Aorta (tissue), 5 donors: ENCODE measurements around the gene MAPK8IP3. TPM values are rescaled to one million over a fixed set of nuclear protein-coding genes. Genes with fewer than 3 reads are reported as not detected.

Experiments
- ATAC-seq: fragments of 200-7000 bp; cut with Tn5 transposase; one replicate; pipeline ENCODE4 v1.9.1; 2022; ENCODE audit warnings: moderate library complexity; ENCODE audit not compliant: low FRiP score
- DNase-seq, 2 donors: peaks; one replicate each; pipeline ENCODE4 v3.0.0-alpha.2; 2020
- H3K27ac ChIP-seq, 2 donors: one replicate each; pipeline ENCODE4 v1.5.1; 2013; ENCODE audit warnings: low read length in 2 of 2, mild to moderate bottlenecking in 2 of 2, moderate library complexity in 2 of 2, control low read depth in 1 of 2, inconsistent platforms in 1 of 2, low read depth in 1 of 2
- H3K27me3 ChIP-seq, 2 donors: one replicate each; pipeline ENCODE4 v1.6.1; 2013; ENCODE audit warnings: control low read depth in 1 of 2, low read length in 1 of 2, mild to moderate bottlenecking in 1 of 2, moderate library complexity in 1 of 2; ENCODE audit not compliant: insufficient read depth in 2 of 2, control insufficient read depth in 1 of 2
- H3K36me3 ChIP-seq, 2 donors: one replicate each; pipeline ENCODE4 v1.6.1; 2013; ENCODE audit warnings: control low read depth in 1 of 2, low read length in 1 of 2, mild to moderate bottlenecking in 1 of 2; ENCODE audit not compliant: insufficient read depth in 2 of 2, control insufficient read depth in 1 of 2
- H3K4me1 ChIP-seq, 2 donors: one replicate each; pipeline ENCODE4 v1.6.1; 2013; ENCODE audit warnings: low read length in 2 of 2, control low read depth in 1 of 2, mild to moderate bottlenecking in 1 of 2, moderate library complexity in 1 of 2; ENCODE audit not compliant: insufficient read depth in 2 of 2, control insufficient read depth in 1 of 2
- H3K4me3 ChIP-seq, 2 donors: one replicate each; pipeline ENCODE4 v1.5.1; 2013; ENCODE audit warnings: low read length in 2 of 2, control low read depth in 1 of 2, mild to moderate bottlenecking in 1 of 2
- H3K9me3 ChIP-seq: one replicate; pipeline ENCODE4 v1.6.1; 2013; ENCODE audit warnings: mild to moderate bottlenecking, low read length; ENCODE audit not compliant: control insufficient read depth
- WGBS, 2 donors: extraction: QIAGEN DNeasy Blood & Tissue Kit; methylation state at CpG; one replicate each; pipeline ENCODE4 v1.1.7; 2013; 5-methylcytosine and 5-hydroxymethylcytosine counted together
- intact Hi-C, 2 donors: fragments of 100-400 bp; cut with DNase I; formaldehyde crosslinking; loops; one replicate each; pipeline versions ENCODE4 v1.14.2 to v1.15.0; 2022
- polyA plus RNA-seq, 2 donors: library from polyadenylated mRNA; stranded (reverse); fragments of 200-250 nt; gene quantifications; one replicate each; pipeline ENCODE4 v1.2.3, GENCODE V29; 2013
- total RNA-seq, 2 donors: library from RNA; stranded (reverse); fragmentation: NEBNext Ultra II Directional; extraction: Animal tissue kit (Norgen Biotek cat#: 25700); gene quantifications; one replicate each; pipeline ENCODE4 v1.2.1, GENCODE V29; 2021
- donor health status: healthy with polysubstance abuse.
- donor health status: Bipolar disorder and iron deficiency.
- donor health status: DM: no; HTN: no; CAD: no.
- donor health status: DM: no; HTN: no; CAD: no.
- donor health status: DM: yes; HTN: yes; CAD: no.

Gene MAPK8IP3
- total and polyA plus RNA-seq, 4 donors: 20.8 to 122 (median 84.2) TPM

GRCh38 chr16:1769402-1770300 is 63.7 kb downstream of the MAPK8IP3 start:
- H3K9me3 ChIP-seq: no peaks in the 10 kb centered on the region
- WGBS, 2 donors: 65 to 72% methylated on average over 26 to 27 of the region's 27 CpGs
- H3K27ac ChIP-seq: peak overlapping the region in 1 of 2 donors; percentile 7
- intact Hi-C loops: loop anchor here in 1 of 2 donors (5.0 kb wide), 1 partner anchor 62 kb away; the partner anchor contains the start of gene MAPK8IP3
- no peaks in the 10 kb centered on the region for H3K27me3 ChIP-seq
- H3K4me1 ChIP-seq: no peaks in the 10 kb centered on the region
- DNase-seq (no peak), ATAC-seq (no peak)
- no peak overlapping the region for H3K4me3 ChIP-seq
- no peaks in the 10 kb centered on the region for H3K36me3 ChIP-seq

GRCh38 chr16:1770328-1771187 is 64.6 kb downstream of the MAPK8IP3 start:
- 1 to 2% methylated on average over 72 to 81 of the region's 81 CpGs for WGBS, 2 donors
- Histone ChIP-seq H3K27me3 (no peaks in the 10 kb centered on the region), H3K4me3 (peak overlapping the region; percentile 80 to 86), H3K4me1 (no peaks in the 10 kb centered on the region), H3K27ac (peak overlapping the region in 1 of 2 donors; percentile 7), H3K9me3 (no peaks in the 10 kb centered on the region), H3K36me3 (no peaks in the 10 kb centered on the region)
- intact Hi-C loops: loop anchor here in 1 of 2 donors (5.0 kb wide), 1 partner anchor 63 kb away; the partner anchor contains the start of gene MAPK8IP3
- ATAC-seq: peak; percentile 24
- DNase-seq: peak; percentile 85 to 91

- intact Hi-C loops: loop anchor here in 1 of 2 donors (5.0 kb wide), 1 partner anchor 64 kb away; the partner anchor contains the start of gene MAPK8IP3
- Histone ChIP-seq H3K4me1 (no peaks in the 10 kb centered on the region), H3K27ac (peak within 1 kb of the TSS in 1 of 2 donors; percentile 45), H3K27me3 (no peaks in the 10 kb centered on the region), H3K36me3 (no peaks in the 10 kb centered on the region), H3K9me3 (no peaks in the 10 kb centered on the region), H3K4me3 (peak within 1 kb of the TSS; percentile 80 to 86)
- 1% methylated on average over 49 to 79 of the region's 79 CpGs for WGBS, 2 donors
- ATAC-seq: peak; percentile 66
- peak; percentile 89 to 94 for DNase-seq
Measured at GRCh38 chr16:1771188-1771863, 65.3 kb downstream of the MAPK8IP3 start, which contains the start of gene NME3. Gene NME3 (minus strand): TSS chr16:1771543. CDS start chr16:1771534, 9 bp downstream.

- DNase-seq: no peak
- intact Hi-C loops: loop anchor here in 1 of 2 donors (5.0 kb wide), 1 partner anchor 65 kb away; the partner anchor contains the start of gene MAPK8IP3
- H3K4me3 ChIP-seq: peak overlapping the region; percentile 80 to 86
- WGBS, 2 donors: 3 to 5% methylated on average over 21 to 22 of the region's 22 CpGs
- H3K27me3 ChIP-seq: no peaks in the 10 kb centered on the region
- no peaks in the 10 kb centered on the region for H3K4me1 ChIP-seq
- peaks cover 0 to 3% of the 10 kb centered on the region in 2 donors for H3K36me3 ChIP-seq
- H3K9me3 ChIP-seq: no peaks in the 10 kb centered on the region
- H3K27ac ChIP-seq: peak overlapping the region in 1 of 2 donors; percentile 14
- ATAC-seq: no peak
Measured at GRCh38 chr16:1771864-1772361, 65.9 kb downstream of the MAPK8IP3 start.

GRCh38 chr16:1772362-1772907 is 66.4 kb downstream of the MAPK8IP3 start, which contains the start of gene EME2:
Gene EME2 (plus strand): TSS chr16:1772810. CDS start chr16:1773228, 418 bp downstream.
- no peak for DNase-seq
- 0% methylated on average over 46 to 53 of the region's 53 CpGs for WGBS, 2 donors
- Histone ChIP-seq H3K27me3 (no peaks in the 10 kb centered on the region), H3K27ac (peak within 1 kb of the TSS in 1 of 2 donors; percentile 55), H3K36me3 (peaks cover 0 to 7% of the 10 kb centered on the region in 2 donors), H3K9me3 (no peaks in the 10 kb centered on the region), H3K4me3 (peak within 1 kb of the TSS; percentile 80 to 86), H3K4me1 (no peaks in the 10 kb centered on the region)
- ATAC-seq: no peak
- intact Hi-C loops: loop anchor here in 1 of 2 donors (5.0 kb wide), 1 partner anchor 65 kb away; the partner anchor contains the start of gene MAPK8IP3

GRCh38 chr16:1772908-1773702 is 67.1 kb downstream of the MAPK8IP3 start, which contains the start of gene MRPS34:
Gene MRPS34 (minus strand): TSS chr16:1773134. CDS start chr16:1773119, 15 bp downstream.
- peak; percentile 78 for ATAC-seq
- intact Hi-C loops: loop anchor here in 1 of 2 donors (5.0 kb wide), 1 partner anchor 66 kb away; the partner anchor contains the start of gene MAPK8IP3
- DNase-seq: peak; percentile 89 to 94
- 1% methylated on average over 77 to 108 of the region's 108 CpGs for WGBS, 2 donors
- peak within 1 kb of the TSS; percentile 80 to 86 for H3K4me3 ChIP-seq
- no peaks in the 10 kb centered on the region for H3K27me3 ChIP-seq
- peak within 1 kb of the TSS in 1 of 2 donors; percentile 55 for H3K27ac ChIP-seq
- H3K9me3 ChIP-seq: no peaks in the 10 kb centered on the region
- peaks cover 0 to 7% of the 10 kb centered on the region in 2 donors for H3K36me3 ChIP-seq
- no peaks in the 10 kb centered on the region for H3K4me1 ChIP-seq
